Glutamatergic neuron (in vitro differentiated cells): ENCODE results near the gene TMEM179. TPM values are rescaled to one million over a fixed set of nuclear protein-coding genes. Genes with fewer than 3 reads are reported as not detected.

Experiments
- DNase-seq: peaks from one replicate; pipeline ENCODE4 v3.0.0; 2022
- H3K27ac Mint-ChIP-seq: one replicate; pipeline ENCODE4 v1.8.0; 2020; ENCODE audit warnings: mild to moderate bottlenecking, mixed read lengths, inconsistent platforms; ENCODE audit not compliant: unreplicated experiment
- H3K27me3 Mint-ChIP-seq: one replicate; pipeline ENCODE4 v1.8.0; 2020; ENCODE audit warnings: mild to moderate bottlenecking, moderate library complexity, mixed read lengths, inconsistent platforms; ENCODE audit not compliant: unreplicated experiment
- H3K36me3 Mint-ChIP-seq: one replicate; pipeline ENCODE4 v1.8.0; 2020; ENCODE audit warnings: mild to moderate bottlenecking, mixed read lengths, inconsistent platforms; ENCODE audit not compliant: unreplicated experiment
- H3K4me1 Mint-ChIP-seq: one replicate; pipeline ENCODE4 v1.8.0; 2020; ENCODE audit warnings: mild to moderate bottlenecking, low read depth, mixed read lengths, inconsistent platforms; ENCODE audit not compliant: unreplicated experiment
- H3K4me3 Mint-ChIP-seq: one replicate; pipeline ENCODE4 v1.8.0; 2020; ENCODE audit warnings: mild to moderate bottlenecking, mixed read lengths, inconsistent platforms; ENCODE audit not compliant: unreplicated experiment
- H3K9me3 Mint-ChIP-seq: one replicate; pipeline ENCODE4 v1.8.0; 2020; ENCODE audit warnings: mild to moderate bottlenecking, moderate library complexity, mixed read lengths, inconsistent platforms; ENCODE audit not compliant: unreplicated experiment
- CTCF ChIP-seq: fragments of 200-600 bp; sonication (generic); IDR thresholded peaks from one replicate; pipeline ENCODE4 v1.5.0; 2021; ENCODE audit not compliant: partially characterized antibody, unreplicated experiment
- total RNA-seq: library from RNA; stranded (reverse); fragmentation: NEBNext Ultra II Directional; extraction: Animal tissue kit (Norgen Biotek cat#: 25700); gene quantifications from one replicate; pipeline ENCODE4 v1.2.1, GENCODE V29; 2021; ENCODE audit not compliant: unreplicated experiment

The TMEM179 gene
- total RNA-seq, 1 donor from 2014 or later: 28.8 TPM

GRCh38 chr14:104633276-104634137, 28.9 kb upstream of the TMEM179 start:
- no peaks in the 10 kb centered on the region for H3K36me3 Mint-ChIP-seq
- TF ChIP-seq CTCF: no peak
- H3K27ac Mint-ChIP-seq: no peak overlapping the region
- H3K4me3 Mint-ChIP-seq: no peak overlapping the region
- H3K27me3 Mint-ChIP-seq: no peaks in the 10 kb centered on the region
- H3K9me3 Mint-ChIP-seq: peaks cover 5% of the 10 kb centered on the region
- DNase-seq: no peak
- H3K4me1 Mint-ChIP-seq: peaks cover 2% of the 10 kb centered on the region

GRCh38 chr14:104632781-104633180, 28.2 kb upstream of the TMEM179 start:
- Mint-ChIP-seq H3K27ac (no peak overlapping the region), H3K4me3 (no peak overlapping the region), H3K36me3 (peaks cover 4% of the 10 kb centered on the region), H3K9me3 (peaks cover 3% of the 10 kb centered on the region), H3K27me3 (no peaks in the 10 kb centered on the region), H3K4me1 (no peaks in the 10 kb centered on the region)
- no peak for TF ChIP-seq CTCF
- no peak for DNase-seq

- Mint-ChIP-seq H3K27me3 (peaks cover 4% of the 10 kb centered on the region), H3K9me3 (peaks cover 9% of the 10 kb centered on the region), H3K4me1 (no peaks in the 10 kb centered on the region), H3K27ac (no peak overlapping the region), H3K4me3 (no peak overlapping the region), H3K36me3 (peaks cover 19% of the 10 kb centered on the region)
- TF ChIP-seq CTCF: no peak
- no peak for DNase-seq
Observed at GRCh38 chr14:104624939-104625338, 20.4 kb upstream of the TMEM179 start.

- Mint-ChIP-seq H3K36me3 (no peaks in the 10 kb centered on the region), H3K27me3 (peaks cover 1% of the 10 kb centered on the region), H3K9me3 (peaks cover 2% of the 10 kb centered on the region), H3K4me3 (no peak overlapping the region), H3K4me1 (no peaks in the 10 kb centered on the region), H3K27ac (no peak overlapping the region)
- no peak for DNase-seq
- TF ChIP-seq CTCF: no peak
Observed at GRCh38 chr14:104614126-104614812, 9.7 kb upstream of the TMEM179 start.

- Mint-ChIP-seq H3K27me3 (peaks cover 4% of the 10 kb centered on the region), H3K36me3 (peaks cover 3% of the 10 kb centered on the region), H3K9me3 (peaks cover 3% of the 10 kb centered on the region), H3K4me1 (no peaks in the 10 kb centered on the region), H3K4me3 (no peak overlapping the region), H3K27ac (no peak overlapping the region)
- DNase-seq: no peak
- TF ChIP-seq CTCF: no peak
Observed at GRCh38 chr14:104611881-104612280, 7.3 kb upstream of the TMEM179 start.
